PC-3 (cell line): Measurements from ENCODE around the gene CCDC88B.

Source experiments
- CTCF ChIP-seq: fragments of 300-600 bp; sonication (generic); conservative IDR thresholded peaks from 2 replicates; pipeline ENCODE4 v1.5.1; 2017; ENCODE audit warnings: antibody characterized with exemption, low read depth, mild to moderate bottlenecking, low read length
- EZH2 ChIP-seq: fragments of 300-600 bp; sonication (generic); IDR thresholded peaks from one replicate; pipeline ENCODE4 v1.6.1; 2017; ENCODE audit warnings: antibody characterized with exemption, mild to moderate bottlenecking, low read length; ENCODE audit not compliant: unreplicated experiment

GRCh38 chr11:64400102-64400501, 60.1 kb downstream of the CCDC88B start:
- TF ChIP-seq CTCF (no peak), EZH2 (no peak)
